OCI-LY1 (cell line): ENCODE data around the gene ASB15.

Experiments
- H2AFZ ChIP-seq: fragments of 200-600 bp; sonication (generic), shearing (Covaris generic); 2 replicates; pipeline ENCODE4 v1.6.0; 2014; ENCODE audit warnings: antibody characterized with exemption, mild to moderate bottlenecking, low read length
- H3F3A ChIP-seq: fragments of 200-600 bp; sonication (generic), shearing (Covaris generic); 2 replicates; pipeline ENCODE4 v1.6.0; 2014; ENCODE audit warnings: mild to moderate bottlenecking, antibody characterized with exemption, low read length, moderate library complexity; ENCODE audit not compliant: insufficient read depth
- H3K27ac ChIP-seq: fragments of 200-600 bp; sonication (generic); 2 replicates; pipeline ENCODE4 v1.5.1; 2014; ENCODE audit warnings: low read length, mixed run types, mild to moderate bottlenecking, low read depth; ENCODE audit not compliant: poor library complexity, severe bottlenecking
- H3K27me3 ChIP-seq: fragments of 200-600 bp; sonication (generic); 2 replicates; pipeline ENCODE4 v1.6.0; 2014; ENCODE audit warnings: antibody characterized with exemption, mild to moderate bottlenecking, low read length, moderate library complexity; ENCODE audit not compliant: insufficient read depth
- H3K36me3 ChIP-seq: fragments of 200-600 bp; sonication (generic); 2 replicates; pipeline ENCODE4 v1.6.1; 2014; ENCODE audit warnings: mild to moderate bottlenecking, antibody characterized with exemption, low read length, moderate library complexity, mixed read lengths; ENCODE audit not compliant: insufficient read depth
- H3K4me1 ChIP-seq: fragments of 200-600 bp; sonication (generic); 2 replicates; pipeline ENCODE4 v1.5.1; 2014; ENCODE audit warnings: mild to moderate bottlenecking, low read length, moderate library complexity; ENCODE audit not compliant: insufficient read depth, severe bottlenecking
- H3K4me2 ChIP-seq: fragments of 200-600 bp; sonication (generic), shearing (Covaris generic); 2 replicates; pipeline ENCODE4 v1.6.1; 2014; ENCODE audit warnings: low read length
- H3K4me3 ChIP-seq: fragments of 200-600 bp; sonication (generic); 2 replicates; pipeline ENCODE4 v1.5.1; 2014; ENCODE audit warnings: low read length, low read depth, mild to moderate bottlenecking, mixed read lengths; ENCODE audit not compliant: poor library complexity, severe bottlenecking
- H3K79me2 ChIP-seq: fragments of 200-600 bp; shearing (Covaris generic); 2 replicates; pipeline ENCODE4 v1.6.1; 2016; ENCODE audit warnings: mixed run types, low read length, mixed read lengths; ENCODE audit not compliant: insufficient read depth
- H3K9ac ChIP-seq: fragments of 200-600 bp; sonication (generic), shearing (Covaris generic); 2 replicates; pipeline ENCODE4 v1.6.1; 2014; ENCODE audit warnings: mild to moderate bottlenecking, low read length, mixed read lengths
- H3K9me2 ChIP-seq: fragments of 200-600 bp; sonication (generic), shearing (Covaris generic); 2 replicates; pipeline ENCODE4 v1.6.1; 2014; ENCODE audit warnings: low read depth, mild to moderate bottlenecking, low read length, mixed read lengths
- H3K9me3 ChIP-seq: fragments of 200-600 bp; shearing (Covaris generic); 2 replicates; pipeline ENCODE4 v1.6.1; 2014; ENCODE audit warnings: low read length, mixed read lengths
- H4K20me1 ChIP-seq: fragments of 200-600 bp; sonication (generic), shearing (Covaris generic); 2 replicates; pipeline ENCODE4 v1.6.0; 2016; ENCODE audit warnings: mild to moderate bottlenecking, low read length; ENCODE audit not compliant: insufficient read depth
- EZH2 ChIP-seq: fragments of 200-600 bp; sonication (generic), shearing (Covaris generic); IDR thresholded peaks from 2 replicates; pipeline ENCODE4 v1.8.0; 2017; ENCODE audit warnings: borderline replicate concordance, mixed run types, mild to moderate bottlenecking, antibody characterized with exemption, low read length, moderate library complexity, mixed read lengths
- TF ChIP-seq, protein P1 (sequence below): fragments of 200-600 bp; sonication (generic), shearing (Covaris generic); IDR thresholded peaks from 2 replicates; pipeline ENCODE4 v1.5.1; 2017; ENCODE audit warnings: mild to moderate bottlenecking, antibody characterized with exemption, low read length, moderate library complexity, mixed read lengths

The ASB15 gene

DNA sequence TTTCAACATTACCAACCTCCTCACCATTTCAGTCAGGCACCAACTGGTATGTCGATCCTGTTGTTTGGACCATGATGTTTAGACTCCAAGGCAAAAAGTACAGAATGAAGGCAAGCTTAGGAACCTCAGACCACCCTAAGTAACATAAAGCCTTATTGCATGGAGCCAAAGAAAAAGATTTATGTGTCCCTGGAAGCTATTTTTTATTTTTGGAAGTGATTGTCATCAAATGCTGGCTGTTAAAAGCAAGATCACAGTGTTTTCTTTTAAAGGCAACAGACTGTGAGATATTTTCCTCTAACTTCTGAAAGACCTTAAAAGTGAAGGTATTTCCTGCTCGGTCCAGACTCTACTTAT, 8.2 kb downstream of the ASB15 start:
- no peak overlapping the region for H3K9ac ChIP-seq
- no peak overlapping the region for H3K4me2 ChIP-seq
- H3F3A ChIP-seq = no peaks in the 10 kb centered on the region
- H4K20me1 ChIP-seq = no peaks in the 10 kb centered on the region
- TF ChIP-seq EZH2 = no peak
- no peaks in the 10 kb centered on the region for H3K4me1 ChIP-seq
- no peak overlapping the region for H3K4me3 ChIP-seq
- H3K36me3 ChIP-seq = no peaks in the 10 kb centered on the region
- H3K27ac ChIP-seq = no peak overlapping the region
- H3K27me3 ChIP-seq = no peaks in the 10 kb centered on the region
- no peaks in the 10 kb centered on the region for H3K9me3 ChIP-seq
- H3K79me2 ChIP-seq = no peaks in the 10 kb centered on the region
- H2AFZ ChIP-seq = no peak overlapping the region
- no peaks in the 10 kb centered on the region for H3K9me2 ChIP-seq

DNA sequence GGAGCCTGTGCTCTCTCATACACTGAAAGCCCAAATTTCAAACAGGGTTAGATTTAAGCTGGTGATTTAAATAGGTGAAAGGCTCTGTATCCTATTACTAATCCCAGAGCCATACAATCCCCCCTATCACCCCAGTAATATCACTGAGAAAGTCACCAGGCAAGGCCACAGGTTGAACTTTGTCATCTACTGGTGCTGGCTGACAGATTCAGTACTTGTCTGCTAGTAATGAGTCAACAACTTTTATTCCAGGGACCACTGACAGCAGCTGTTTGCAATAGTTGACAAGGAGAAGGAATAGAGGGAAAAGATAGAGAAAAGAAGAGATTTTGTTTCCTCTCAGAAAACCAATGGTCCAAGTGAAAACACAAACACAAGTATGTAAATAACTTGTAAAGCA, 10.4 kb downstream of the ASB15 start:
- Histone ChIP-seq H2AFZ (no peak overlapping the region), H3K4me2 (no peak overlapping the region), H3K9ac (no peak overlapping the region), H3K79me2 (no peaks in the 10 kb centered on the region), H3K36me3 (no peaks in the 10 kb centered on the region), H3K4me3 (no peak overlapping the region), H3K27me3 (no peaks in the 10 kb centered on the region), H4K20me1 (no peaks in the 10 kb centered on the region), H3F3A (no peaks in the 10 kb centered on the region), H3K9me3 (no peaks in the 10 kb centered on the region), H3K27ac (no peak overlapping the region), H3K4me1 (no peaks in the 10 kb centered on the region), H3K9me2 (no peaks in the 10 kb centered on the region)
- TF ChIP-seq, protein P1, sequence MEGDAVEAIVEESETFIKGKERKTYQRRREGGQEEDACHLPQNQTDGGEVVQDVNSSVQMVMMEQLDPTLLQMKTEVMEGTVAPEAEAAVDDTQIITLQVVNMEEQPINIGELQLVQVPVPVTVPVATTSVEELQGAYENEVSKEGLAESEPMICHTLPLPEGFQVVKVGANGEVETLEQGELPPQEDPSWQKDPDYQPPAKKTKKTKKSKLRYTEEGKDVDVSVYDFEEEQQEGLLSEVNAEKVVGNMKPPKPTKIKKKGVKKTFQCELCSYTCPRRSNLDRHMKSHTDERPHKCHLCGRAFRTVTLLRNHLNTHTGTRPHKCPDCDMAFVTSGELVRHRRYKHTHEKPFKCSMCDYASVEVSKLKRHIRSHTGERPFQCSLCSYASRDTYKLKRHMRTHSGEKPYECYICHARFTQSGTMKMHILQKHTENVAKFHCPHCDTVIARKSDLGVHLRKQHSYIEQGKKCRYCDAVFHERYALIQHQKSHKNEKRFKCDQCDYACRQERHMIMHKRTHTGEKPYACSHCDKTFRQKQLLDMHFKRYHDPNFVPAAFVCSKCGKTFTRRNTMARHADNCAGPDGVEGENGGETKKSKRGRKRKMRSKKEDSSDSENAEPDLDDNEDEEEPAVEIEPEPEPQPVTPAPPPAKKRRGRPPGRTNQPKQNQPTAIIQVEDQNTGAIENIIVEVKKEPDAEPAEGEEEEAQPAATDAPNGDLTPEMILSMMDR = no peak
- TF ChIP-seq EZH2 = no peak

GRCh38 chr7:123615344-123615743, 13.7 kb downstream of the ASB15 start:
- no peak overlapping the region for H3K9ac ChIP-seq
- H3F3A ChIP-seq = no peaks in the 10 kb centered on the region
- no peaks in the 10 kb centered on the region for H3K79me2 ChIP-seq
- no peaks in the 10 kb centered on the region for H3K36me3 ChIP-seq
- no peak overlapping the region for H3K4me2 ChIP-seq
- no peaks in the 10 kb centered on the region for H3K9me3 ChIP-seq
- no peak overlapping the region for H2AFZ ChIP-seq
- no peak overlapping the region for H3K27ac ChIP-seq
- no peaks in the 10 kb centered on the region for H4K20me1 ChIP-seq
- TF ChIP-seq, protein P1 = no peak
- no peak for TF ChIP-seq EZH2
- H3K4me1 ChIP-seq = no peaks in the 10 kb centered on the region
- no peaks in the 10 kb centered on the region for H3K9me2 ChIP-seq
- no peak overlapping the region for H3K4me3 ChIP-seq
- peaks cover 5% of the 10 kb centered on the region; the same call in 1 of the 2 replicates for H3K27me3 ChIP-seq

DNA sequence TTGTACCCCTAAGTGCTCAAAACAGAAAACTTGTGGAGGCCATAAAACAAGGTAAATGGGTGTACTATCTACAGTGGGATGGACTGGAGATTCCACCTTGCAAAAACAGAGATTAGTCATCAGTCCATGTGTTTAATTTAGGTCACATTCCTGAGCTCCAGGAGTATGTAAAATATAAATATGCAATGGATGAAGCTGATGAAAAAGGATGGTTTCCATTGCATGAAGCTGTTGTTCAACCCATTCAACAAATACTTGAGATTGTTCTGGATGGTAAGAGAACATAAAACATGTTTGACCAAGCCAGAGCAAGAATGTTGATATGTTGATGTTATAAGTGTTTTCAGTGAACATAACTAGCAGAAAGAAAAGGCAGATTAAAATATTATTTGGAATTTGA, 14.6 kb downstream of the ASB15 start:
- H4K20me1 ChIP-seq = no peaks in the 10 kb centered on the region
- no peak overlapping the region for H3K4me2 ChIP-seq
- H3K36me3 ChIP-seq = no peaks in the 10 kb centered on the region
- H3K27me3 ChIP-seq = peaks cover 5% of the 10 kb centered on the region; the same call in 1 of the 2 replicates
- H3F3A ChIP-seq = no peaks in the 10 kb centered on the region
- no peaks in the 10 kb centered on the region for H3K79me2 ChIP-seq
- TF ChIP-seq, protein P1 = no peak
- no peak for TF ChIP-seq EZH2
- H3K9me2 ChIP-seq = no peaks in the 10 kb centered on the region
- no peaks in the 10 kb centered on the region for H3K9me3 ChIP-seq
- H3K4me3 ChIP-seq = no peak overlapping the region
- no peak overlapping the region for H3K9ac ChIP-seq
- H2AFZ ChIP-seq = no peak overlapping the region
- no peak overlapping the region for H3K27ac ChIP-seq
- no peaks in the 10 kb centered on the region for H3K4me1 ChIP-seq
